ENCODE results near the gene SYNPO2. TPM values are rescaled to one million over a fixed set of nuclear protein-coding genes. Genes with fewer than 3 reads are reported as not detected.

The SYNPO2 gene
- total and polyA plus RNA-seq, 10 of the 15 experiments (the other 5 are each of a cell fraction or from before 2014, with no cell fraction given) = 0.04 to 0.34 (median 0.28) TPM

DNA sequence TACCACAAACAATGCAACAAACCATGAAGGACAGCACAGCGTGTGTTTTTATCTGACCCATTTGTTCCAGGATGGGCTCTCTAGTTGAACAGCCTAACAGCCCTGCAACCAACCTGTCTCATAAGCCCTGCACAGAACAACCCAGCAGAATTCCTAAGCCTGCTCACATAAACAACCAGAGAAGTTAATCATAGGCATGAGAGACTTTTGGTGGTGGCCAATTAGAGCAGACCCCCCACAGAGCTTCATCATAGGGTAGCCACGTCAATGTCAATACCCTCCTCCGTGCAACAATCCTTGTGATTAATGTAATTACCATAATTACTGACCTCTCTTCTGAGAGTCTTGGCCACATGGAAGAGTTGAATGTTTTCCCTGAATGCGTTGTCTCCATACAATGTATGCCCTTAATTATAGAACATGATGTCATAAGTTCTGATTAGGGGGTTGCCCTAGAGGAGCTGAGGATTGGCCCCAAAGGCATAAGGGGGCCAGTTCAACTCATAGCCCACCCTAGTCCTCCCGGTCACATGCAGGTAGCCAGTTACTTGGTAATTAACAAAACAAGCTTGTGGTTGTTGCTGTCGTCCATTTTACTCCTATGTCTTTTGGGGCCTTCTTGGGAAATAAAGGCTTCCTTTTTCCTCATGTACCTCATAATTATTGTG lies 92.7 kb downstream of the SYNPO2 start:
- POLR2A ChIA-PET = no interaction called here
- CTCF ChIA-PET = interaction anchor here (0.6 to 4.8 kb wide), 14 partner anchors 8 to 514 kb away, joined by 3 to 24 read pairs (median 4); no protein-coding TSS in a partner anchor
- TF ChIP-seq, protein P1, sequence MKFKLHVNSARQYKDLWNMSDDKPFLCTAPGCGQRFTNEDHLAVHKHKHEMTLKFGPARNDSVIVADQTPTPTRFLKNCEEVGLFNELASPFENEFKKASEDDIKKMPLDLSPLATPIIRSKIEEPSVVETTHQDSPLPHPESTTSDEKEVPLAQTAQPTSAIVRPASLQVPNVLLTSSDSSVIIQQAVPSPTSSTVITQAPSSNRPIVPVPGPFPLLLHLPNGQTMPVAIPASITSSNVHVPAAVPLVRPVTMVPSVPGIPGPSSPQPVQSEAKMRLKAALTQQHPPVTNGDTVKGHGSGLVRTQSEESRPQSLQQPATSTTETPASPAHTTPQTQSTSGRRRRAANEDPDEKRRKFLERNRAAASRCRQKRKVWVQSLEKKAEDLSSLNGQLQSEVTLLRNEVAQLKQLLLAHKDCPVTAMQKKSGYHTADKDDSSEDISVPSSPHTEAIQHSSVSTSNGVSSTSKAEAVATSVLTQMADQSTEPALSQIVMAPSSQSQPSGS (IDR thresholded peaks at IDR 0.05; ENCODE audit: low read length) = no peak
- TF ChIP-seq ZNF384 (IDR thresholded peaks at IDR 0.05; ENCODE audit: borderline replicate concordance, low read depth, low read length) = no peak
- TF ChIP-seq BRCA1 (IDR thresholded peaks at IDR 0.05; ENCODE audit: low read depth, low read length) = no peak
- TF ChIP-seq CBX5 (IDR thresholded peaks at IDR 0.05; ENCODE audit: low read depth) = no peak
- TF ChIP-seq, protein P2, sequence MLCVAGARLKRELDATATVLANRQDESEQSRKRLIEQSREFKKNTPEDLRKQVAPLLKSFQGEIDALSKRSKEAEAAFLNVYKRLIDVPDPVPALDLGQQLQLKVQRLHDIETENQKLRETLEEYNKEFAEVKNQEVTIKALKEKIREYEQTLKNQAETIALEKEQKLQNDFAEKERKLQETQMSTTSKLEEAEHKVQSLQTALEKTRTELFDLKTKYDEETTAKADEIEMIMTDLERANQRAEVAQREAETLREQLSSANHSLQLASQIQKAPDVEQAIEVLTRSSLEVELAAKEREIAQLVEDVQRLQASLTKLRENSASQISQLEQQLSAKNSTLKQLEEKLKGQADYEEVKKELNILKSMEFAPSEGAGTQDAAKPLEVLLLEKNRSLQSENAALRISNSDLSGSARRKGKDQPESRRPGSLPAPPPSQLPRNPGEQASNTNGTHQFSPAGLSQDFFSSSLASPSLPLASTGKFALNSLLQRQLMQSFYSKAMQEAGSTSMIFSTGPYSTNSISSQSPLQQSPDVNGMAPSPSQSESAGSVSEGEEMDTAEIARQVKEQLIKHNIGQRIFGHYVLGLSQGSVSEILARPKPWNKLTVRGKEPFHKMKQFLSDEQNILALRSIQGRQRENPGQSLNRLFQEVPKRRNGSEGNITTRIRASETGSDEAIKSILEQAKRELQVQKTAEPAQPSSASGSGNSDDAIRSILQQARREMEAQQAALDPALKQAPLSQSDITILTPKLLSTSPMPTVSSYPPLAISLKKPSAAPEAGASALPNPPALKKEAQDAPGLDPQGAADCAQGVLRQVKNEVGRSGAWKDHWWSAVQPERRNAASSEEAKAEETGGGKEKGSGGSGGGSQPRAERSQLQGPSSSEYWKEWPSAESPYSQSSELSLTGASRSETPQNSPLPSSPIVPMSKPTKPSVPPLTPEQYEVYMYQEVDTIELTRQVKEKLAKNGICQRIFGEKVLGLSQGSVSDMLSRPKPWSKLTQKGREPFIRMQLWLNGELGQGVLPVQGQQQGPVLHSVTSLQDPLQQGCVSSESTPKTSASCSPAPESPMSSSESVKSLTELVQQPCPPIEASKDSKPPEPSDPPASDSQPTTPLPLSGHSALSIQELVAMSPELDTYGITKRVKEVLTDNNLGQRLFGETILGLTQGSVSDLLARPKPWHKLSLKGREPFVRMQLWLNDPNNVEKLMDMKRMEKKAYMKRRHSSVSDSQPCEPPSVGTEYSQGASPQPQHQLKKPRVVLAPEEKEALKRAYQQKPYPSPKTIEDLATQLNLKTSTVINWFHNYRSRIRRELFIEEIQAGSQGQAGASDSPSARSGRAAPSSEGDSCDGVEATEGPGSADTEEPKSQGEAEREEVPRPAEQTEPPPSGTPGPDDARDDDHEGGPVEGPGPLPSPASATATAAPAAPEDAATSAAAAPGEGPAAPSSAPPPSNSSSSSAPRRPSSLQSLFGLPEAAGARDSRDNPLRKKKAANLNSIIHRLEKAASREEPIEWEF (IDR thresholded peaks at IDR 0.05; ENCODE audit: insufficient replicate concordance, low read depth, low read length) = no peak
- TF ChIP-seq, protein P3, sequence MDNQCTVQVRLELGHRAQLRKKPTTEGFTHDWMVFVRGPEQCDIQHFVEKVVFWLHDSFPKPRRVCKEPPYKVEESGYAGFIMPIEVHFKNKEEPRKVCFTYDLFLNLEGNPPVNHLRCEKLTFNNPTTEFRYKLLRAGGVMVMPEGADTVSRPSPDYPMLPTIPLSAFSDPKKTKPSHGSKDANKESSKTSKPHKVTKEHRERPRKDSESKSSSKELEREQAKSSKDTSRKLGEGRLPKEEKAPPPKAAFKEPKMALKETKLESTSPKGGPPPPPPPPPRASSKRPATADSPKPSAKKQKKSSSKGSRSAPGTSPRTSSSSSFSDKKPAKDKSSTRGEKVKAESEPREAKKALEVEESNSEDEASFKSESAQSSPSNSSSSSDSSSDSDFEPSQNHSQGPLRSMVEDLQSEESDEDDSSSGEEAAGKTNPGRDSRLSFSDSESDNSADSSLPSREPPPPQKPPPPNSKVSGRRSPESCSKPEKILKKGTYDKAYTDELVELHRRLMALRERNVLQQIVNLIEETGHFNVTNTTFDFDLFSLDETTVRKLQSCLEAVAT (IDR thresholded peaks at IDR 0.05) = no peak
- TF ChIP-seq SMARCA5 (IDR thresholded peaks at IDR 0.05) = no peak
- TF ChIP-seq, protein P4, sequence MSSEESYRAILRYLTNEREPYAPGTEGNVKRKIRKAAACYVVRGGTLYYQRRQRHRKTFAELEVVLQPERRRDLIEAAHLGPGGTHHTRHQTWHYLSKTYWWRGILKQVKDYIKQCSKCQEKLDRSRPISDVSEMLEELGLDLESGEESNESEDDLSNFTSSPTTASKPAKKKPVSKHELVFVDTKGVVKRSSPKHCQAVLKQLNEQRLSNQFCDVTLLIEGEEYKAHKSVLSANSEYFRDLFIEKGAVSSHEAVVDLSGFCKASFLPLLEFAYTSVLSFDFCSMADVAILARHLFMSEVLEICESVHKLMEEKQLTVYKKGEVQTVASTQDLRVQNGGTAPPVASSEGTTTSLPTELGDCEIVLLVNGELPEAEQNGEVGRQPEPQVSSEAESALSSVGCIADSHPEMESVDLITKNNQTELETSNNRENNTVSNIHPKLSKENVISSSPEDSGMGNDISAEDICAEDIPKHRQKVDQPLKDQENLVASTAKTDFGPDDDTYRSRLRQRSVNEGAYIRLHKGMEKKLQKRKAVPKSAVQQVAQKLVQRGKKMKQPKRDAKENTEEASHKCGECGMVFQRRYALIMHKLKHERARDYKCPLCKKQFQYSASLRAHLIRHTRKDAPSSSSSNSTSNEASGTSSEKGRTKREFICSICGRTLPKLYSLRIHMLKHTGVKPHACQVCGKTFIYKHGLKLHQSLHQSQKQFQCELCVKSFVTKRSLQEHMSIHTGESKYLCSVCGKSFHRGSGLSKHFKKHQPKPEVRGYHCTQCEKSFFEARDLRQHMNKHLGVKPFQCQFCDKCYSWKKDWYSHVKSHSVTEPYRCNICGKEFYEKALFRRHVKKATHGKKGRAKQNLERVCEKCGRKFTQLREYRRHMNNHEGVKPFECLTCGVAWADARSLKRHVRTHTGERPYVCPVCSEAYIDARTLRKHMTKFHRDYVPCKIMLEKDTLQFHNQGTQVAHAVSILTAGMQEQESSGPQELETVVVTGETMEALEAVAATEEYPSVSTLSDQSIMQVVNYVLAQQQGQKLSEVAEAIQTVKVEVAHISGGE (CRISPR knock-in tag; IDR thresholded peaks at IDR 0.05) = no peak
- no peak for TF ChIP-seq CBX3 (IDR thresholded peaks at IDR 0.05; ENCODE audit: borderline replicate concordance, low read depth)
- no peak for TF ChIP-seq NRF1 (conservative IDR thresholded peaks at IDR 0.05; ENCODE audit: low read depth, low read length)

More for the DNA sequence above, 92.7 kb downstream of the SYNPO2 start:
- Histone ChIP-seq H3K4me1 (ENCODE audit: control insufficient read depth, insufficient read depth, low read length) (no peaks in the 10 kb centered on the region), H3K4me3 (no peak overlapping the region), H4K20me1 (ENCODE audit: control insufficient read depth, insufficient read depth) (no peaks in the 10 kb centered on the region), H3K79me2 (ENCODE audit: control insufficient read depth, insufficient read depth, low read length) (no peaks in the 10 kb centered on the region), H3K9ac (ENCODE audit: control insufficient read depth, insufficient read depth, low read length) (no peak overlapping the region), H3K27ac (ENCODE audit: control insufficient read depth, insufficient read depth) (no peak overlapping the region), H3K9me3 (replicated peaks; ENCODE audit: control insufficient read depth, insufficient read depth, low read length) (no peaks in the 10 kb centered on the region), H3K36me3 (ENCODE audit: control insufficient read depth in 2 of 2, insufficient read depth in 2 of 2, low read length in 1 of 2) (no peaks in the 10 kb centered on the region), H3K4me2 (ENCODE audit: control insufficient read depth, insufficient read depth) (no peak overlapping the region), H2AFZ (ENCODE audit: control insufficient read depth, low read depth, low read length) (no peak overlapping the region), H3K27me3 (replicated peaks in 1 of 2; ENCODE audit: control insufficient read depth in 2 of 2, insufficient read depth in 2 of 2, low read length in 1 of 2) (no peaks in the 10 kb centered on the region)
- 48% methylated on average over 6 of the region's 6 CpGs for WGBS (ENCODE audit: insufficient coverage, insufficient replicate concordance, low lambda C conversion rate, missing lambda C conversion rate)
- ChIA-PET SMC1A (ENCODE audit: uncharacterized antibody, unreplicated experiment) (interaction anchor here (0.8 to 1.1 kb wide), 2 partner anchors 13 to 512 kb away, joined by 3 read pairs; no protein-coding TSS in a partner anchor), RAD21 (ENCODE audit: unreplicated experiment) (interaction anchor here (0.8 to 1.3 kb wide), 3 partner anchors 59 to 646 kb away, joined by 3 to 4 read pairs (median 4); no protein-coding TSS in a partner anchor)
- intact Hi-C loops (cut with micrococcal nuclease; ENCODE audit: unreplicated experiment) (loop anchor here (1.0 to 5.0 kb wide), 5 partner anchors 57 to 1071 kb away; no protein-coding TSS in a partner anchor), in situ Hi-C loops (cut with MboI) (loop anchor here (5.0 to 10.0 kb wide), 2 partner anchors 311 to 643 kb away; partner anchors contain the start of gene PDE5A)
- no TSS peak for BruUV-seq (replicated peaks)
- FAIRE-seq = no peak
- no peak for ATAC-seq
- DNase-seq (ENCODE audit: low read depth, low spot score) = no peak

Measured in GM12878 (cell line).